ENCODE data around the gene LIX1.
"Not testable (repeated sequence)": the region's sequence is repeated elsewhere in the genome, so short reads cannot be mapped to it uniquely, and the experiment has no call there.

The LIX1 gene

DNA sequence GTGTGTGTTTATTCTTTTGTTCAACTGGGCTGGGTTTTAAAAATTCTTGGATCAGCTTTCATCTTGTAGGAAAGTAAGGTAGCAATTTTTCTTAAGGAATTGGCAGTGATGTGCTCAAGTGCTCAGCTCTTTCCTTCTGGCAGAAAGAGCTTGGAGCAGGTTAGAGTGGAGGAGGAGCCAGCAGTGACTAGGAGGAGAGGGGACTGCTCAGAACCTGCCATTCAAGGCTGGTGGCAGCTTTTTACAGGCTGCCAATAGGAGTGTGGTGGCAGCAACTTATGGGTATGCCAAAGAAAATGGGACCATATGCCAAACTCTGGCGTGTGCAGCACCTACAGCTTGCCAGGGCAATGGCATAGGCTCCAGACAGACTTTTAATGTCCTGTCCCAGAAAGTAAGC, 2.2 kb downstream of the LIX1 start:
- DNase-seq = not testable (repeated sequence)

DNA sequence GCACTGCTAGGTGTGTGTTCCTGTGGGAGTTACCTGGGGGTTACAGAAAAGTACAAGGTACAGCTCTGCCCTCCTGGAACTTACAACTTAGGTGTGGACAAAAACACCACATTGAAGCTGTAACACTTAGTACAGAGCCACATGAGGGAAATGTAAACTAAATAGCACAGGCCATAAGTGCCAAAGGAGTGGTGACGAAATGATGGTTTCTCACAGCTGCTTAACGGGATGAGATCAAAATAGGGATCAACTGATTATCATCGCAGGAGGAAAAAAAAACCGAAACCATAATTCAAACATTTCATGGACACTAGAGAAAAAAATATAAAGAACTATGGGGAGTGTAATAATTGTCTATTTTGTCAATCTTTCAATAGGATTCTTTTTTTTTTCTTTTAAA, 5.9 kb downstream of the LIX1 start:
- no peak for DNase-seq

DNA sequence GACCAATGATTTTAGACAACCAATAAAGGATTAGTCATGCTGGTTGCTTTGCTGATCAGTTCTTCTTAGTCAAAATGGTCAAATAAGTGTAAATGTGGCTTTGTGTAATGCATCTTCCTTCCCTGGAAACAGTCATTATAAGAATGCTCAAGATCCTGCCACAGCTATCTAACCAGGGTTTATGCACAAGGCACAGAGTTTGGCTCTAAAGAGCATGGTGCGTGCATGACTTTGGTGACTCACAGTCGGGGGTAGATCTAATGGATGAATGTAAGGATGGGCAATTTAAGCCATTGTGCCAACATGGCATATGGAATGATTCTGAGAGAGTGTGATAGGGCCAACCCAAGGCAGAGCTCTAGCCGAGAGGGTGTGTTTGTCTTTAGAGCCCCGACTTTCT, 6.5 kb downstream of the LIX1 start:
- no peak for DNase-seq

DNA sequence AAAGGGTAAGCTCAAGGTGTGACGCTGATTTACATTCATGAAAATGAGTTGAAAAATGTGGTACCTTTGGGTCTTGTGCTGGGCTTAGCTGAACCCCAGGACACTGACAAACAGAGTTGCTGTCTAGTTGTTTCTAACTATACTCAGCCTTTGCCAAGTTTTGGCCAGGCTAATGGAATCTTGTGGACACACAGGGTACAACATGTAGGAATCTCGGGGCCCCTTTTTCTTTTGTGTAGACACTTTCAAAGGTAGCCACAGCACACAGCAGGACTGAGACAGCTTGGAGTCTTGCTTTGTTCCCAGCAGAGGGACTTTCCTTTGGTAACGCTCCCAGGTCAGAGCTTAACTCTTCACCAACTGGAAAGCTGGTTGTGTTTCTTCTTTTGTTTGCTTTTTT, 7.8 kb downstream of the LIX1 start:
- DNase-seq = no peak

DNA sequence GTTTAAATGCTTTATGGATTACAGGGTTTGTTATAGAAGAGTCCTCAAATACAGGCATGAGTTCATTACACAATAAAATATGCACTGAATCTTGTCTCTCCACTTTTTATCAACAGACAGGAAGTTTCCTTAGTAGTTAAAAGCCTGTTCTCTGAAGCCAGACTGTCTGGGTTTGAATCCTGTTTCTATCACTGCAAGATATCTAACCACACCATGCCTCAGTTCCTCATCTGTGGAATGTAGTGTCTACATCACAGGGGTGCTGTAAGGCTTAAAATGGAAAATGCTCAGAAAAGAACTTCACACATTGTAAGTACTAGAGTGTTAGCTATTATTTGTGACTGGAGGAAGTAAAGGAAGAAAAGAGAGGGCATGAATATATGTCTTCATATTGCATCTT, 9.3 kb downstream of the LIX1 start:
- DNase-seq = peak; percentile 29

DNA sequence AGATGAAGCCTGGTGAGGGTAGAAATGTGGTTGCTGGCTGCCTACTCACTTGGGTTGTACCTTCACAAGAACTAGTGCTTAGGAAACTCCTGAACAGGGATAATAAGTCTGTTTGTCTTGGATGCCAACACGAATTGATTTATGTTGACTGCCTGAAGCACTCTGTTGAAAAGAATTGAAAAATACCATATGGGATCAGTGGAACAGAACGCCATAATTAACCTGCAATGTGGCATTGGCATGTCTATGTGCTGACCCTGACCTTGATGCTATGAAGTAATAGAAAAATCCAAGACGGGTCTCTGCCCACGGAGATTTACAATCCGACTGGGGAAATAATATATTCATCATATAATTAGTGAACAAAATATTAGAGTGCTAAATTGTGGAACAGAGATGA, 10.5 kb downstream of the LIX1 start:
- no peak for DNase-seq

DNA sequence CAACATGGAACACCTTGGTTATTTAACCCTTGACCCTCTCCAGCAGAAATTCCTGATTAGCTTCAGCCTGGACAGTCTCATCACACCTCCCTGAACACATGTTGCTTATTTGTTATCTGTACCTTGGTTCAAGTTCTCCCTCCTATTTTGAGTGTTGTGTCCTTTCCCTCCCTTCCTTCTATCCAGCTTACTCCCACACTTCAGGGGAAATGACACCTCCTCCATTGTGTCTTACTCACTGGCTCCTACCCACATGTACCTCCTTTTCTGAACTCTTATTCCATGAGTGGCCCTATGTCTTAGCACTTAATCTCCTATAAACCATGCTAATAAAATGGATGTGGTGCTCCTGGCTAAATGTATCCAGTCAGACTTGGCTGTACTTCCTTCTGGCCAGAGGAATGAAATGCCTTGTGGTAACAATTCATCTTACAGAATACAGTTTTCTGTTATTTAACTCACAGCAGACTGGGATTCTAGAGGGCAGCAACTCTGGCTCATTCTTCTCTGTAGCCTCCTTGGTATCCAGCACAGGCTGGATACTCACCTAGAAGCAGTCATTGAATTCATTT, 11.2 kb downstream of the LIX1 start:
- no peak for DNase-seq

DNA sequence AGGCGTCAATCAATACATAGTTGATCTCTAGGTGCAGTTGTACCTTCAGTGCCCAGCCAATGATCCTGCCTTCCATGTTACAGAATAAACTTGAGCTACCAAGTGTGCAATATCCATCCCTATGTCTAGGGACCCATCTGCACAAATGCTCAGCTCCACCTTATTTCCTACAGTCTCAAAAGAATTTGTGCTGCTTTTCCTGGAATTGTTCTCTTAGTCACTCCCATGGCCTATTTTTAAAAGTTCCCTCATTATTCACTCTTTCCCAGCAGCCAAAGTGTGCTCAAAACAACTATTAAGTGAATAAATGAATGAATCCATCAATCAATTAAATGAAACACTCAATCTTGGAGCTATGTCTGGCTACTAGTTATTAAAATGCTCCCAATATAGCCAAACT, 14.7 kb downstream of the LIX1 start:
- no peak for DNase-seq

DNA sequence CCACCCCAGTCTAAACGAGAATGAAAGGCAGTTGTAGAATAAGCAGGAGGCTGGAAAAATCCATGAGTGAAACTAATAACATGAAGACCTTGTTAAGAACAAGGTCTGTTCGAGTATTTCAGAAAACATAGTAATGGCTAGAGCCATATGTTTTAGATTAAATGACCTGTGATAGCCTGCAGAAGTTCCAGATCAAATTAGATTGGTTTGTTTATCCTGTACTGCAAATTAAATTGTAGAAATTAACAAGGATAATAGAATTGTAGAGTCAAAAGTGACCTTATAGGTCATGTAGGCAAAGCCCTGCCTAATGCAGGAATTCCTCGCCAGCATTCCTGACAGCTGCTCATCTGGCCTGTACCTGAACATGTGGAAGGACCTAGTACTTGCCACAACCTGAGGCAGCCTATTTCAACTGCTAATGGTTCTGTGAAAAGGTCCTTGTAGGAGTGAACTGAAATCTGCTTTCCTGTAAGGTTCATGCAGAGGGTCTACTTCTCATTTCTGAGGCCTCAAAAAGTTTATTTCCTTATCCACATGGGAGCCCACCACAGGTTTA, 17.2 kb downstream of the LIX1 start:
- no peak for DNase-seq

DNA sequence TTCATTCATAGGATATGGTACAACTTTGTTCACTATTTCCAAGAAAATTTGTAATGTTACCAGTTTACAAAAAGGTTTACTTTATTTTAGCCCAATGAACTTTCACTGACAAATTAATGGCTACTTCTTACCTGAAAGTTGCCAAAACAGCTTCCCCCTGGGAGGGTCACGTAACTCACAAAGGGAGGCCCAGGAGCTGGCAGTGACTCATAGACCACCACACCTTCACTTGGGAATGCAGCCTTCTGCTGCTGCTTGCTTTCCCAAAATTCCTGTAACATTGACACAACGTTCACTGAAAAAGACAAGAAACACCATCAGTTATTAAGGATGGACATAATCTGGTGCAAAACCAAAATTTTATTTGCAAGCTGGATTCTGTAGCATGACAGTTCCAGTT, 18.1 kb downstream of the LIX1 start:
- DNase-seq = no peak

DNA sequence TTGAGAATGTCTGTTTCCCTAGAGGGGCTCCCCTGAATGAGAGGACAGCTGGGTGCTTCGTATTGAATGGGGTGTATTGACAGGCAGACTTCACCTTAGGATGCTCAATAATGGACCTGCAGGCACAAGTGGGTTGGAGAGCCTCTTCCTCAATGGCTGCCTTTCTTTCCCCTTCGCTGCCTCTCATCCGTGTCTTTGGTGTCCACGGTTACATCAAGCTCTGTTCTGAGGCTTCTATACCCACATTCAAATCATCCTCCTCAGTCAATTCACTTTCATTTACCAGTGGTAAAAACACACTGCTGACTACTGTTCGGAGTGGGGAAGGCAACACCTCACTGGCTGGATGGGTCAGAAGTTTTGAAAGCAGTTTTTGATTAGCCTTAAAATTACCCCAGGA, 20.6 kb downstream of the LIX1 start:
- DNase-seq = no peak

DNA sequence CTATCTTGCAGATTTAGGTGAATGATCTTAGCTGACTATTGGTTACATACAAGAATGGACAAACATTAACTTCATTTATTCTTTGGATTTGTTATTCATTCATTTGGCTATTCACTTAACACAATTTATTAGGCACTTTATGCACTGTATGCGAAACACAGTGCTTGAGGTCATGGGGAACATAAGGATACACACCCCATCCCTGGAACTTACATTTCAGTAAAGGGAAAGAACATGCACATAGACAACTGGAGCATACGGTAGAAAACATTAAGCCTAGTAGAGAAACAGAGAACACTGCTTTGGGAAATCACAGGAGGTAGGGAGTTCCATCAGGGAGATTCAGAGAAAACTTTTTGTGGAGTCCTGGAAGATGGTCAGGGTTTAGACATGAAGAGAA, 22.2 kb downstream of the LIX1 start:
- DNase-seq = no peak

DNA sequence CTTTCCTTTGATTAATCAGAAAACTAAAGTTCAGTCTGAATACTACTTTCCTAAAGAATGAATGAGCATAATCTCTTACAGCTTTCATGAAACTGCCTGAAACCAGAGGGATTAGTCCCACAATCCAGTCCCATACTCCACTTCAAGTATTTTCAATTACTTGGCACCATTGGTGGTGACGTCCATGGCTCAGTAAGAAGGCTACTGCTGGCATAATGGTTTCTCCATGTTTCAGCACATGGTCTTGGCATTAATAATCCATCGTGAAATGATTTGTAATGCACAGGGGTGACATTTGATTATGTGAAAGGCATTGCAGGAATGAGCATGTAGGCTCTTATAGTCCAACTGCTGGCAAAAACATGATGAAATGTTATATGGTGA, 23.4 kb downstream of the LIX1 start:
- DNase-seq = no peak

DNA sequence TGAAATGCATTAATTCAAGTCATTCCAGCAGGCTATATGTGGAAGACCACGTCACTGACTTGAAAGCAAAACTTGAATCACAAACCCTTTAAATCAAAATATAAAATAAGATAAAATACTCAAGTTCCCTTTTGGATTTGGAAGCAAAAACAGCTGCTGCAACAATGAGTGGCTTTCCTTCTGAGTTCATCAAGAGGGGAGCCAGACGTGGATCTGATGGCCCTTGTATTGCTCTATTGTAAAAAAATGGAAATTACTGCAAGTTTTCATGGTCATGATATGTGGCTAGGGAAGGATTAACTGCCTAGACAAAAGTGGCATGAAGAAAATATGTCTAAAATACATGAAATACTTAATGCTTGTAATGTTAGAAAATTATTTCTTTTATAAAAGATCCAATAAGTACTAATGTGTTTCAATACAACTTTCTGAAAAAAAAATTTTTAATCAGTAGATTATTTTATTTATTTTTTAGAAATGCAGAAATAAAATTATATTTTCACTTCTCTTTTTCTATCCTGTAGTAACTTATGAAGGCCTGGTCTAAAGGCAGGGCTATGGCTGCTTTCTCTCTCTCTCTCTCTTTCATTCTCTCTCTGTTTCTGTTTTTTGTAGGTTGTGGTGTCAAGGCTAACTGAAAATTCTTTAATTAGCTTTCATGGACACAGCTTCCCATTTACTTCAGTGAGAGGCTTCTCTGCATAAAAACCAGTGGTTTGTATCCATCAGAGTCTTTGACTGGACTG, 24.0 kb downstream of the LIX1 start:
- DNase-seq = no peak

DNA sequence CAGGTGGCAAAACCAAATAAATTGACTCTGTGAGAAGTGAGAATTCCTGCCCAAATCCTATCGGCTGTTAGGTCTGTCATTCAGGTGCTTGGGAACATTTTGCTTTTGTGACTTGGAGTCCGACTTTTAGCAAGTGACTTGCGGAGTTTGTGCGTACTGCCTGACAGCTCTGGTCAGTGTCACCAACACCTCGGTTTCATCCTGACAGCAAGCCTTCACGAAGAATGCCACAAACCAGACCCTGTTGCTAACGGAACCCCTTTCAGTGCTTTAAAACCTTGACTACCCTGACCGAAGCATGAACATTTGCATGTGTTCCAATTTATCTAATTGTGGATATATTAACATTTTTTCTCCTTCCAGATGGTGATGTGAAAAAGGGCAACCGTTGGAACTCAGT, 26.5 kb downstream of the LIX1 start:
- no peak for DNase-seq

DNA sequence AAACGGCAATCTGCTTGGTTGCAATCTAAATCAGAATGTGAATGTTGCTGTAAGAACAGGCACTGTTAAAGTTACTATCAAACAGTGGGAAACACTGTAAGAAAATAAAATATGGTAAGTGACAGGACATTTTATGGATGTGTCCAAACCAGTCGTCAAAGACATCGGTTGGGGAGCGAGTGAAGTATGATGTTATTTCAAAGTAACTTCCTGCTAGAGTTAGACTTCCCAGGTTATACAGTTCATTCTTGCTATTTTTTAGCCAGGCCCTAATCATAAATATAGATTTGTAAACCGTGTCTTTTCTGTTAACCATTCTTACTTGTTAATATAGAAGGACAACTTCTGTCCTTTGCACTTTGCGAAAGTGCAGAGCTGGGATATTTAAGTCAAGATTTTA, 30.2 kb downstream of the LIX1 start:
- DNase-seq = no peak

DNA sequence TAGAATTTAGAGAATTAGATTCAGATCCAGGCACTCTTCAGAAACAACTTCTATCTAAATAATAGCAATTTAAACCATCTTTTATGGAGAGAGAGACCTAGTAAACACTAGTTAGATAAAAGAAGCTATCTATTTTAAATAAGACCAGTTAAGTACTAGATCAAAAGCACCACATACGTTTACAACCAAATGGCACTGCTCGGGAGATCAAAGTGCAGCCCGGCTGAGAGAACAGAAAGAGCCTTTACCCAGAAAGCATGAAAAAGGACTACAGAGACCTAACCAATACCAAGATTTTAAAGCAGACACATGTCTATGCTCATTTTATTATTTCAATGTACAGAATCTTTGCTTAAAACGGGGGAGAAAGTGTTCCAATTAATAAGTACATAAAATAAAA, 30.8 kb downstream of the LIX1 start:
- DNase-seq = no peak

DNA sequence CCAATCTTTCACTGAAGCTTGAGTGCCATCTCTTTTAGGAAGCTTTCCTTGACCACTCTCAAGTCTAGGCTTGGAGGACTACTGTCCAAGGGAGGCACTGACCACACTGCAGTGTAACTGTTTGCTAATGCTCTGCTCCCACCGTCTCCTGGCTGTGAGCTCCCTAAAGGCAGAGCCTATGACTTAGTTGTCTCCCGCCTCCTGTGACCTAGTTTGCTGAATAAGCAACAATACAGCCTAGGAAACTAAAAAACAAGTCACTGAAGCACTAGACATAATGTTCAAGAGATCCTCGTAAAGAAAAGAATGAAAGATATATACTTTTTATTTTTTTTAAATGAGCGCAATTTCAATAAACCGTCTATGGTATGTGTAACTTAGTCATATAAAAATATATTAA, 31.4 kb downstream of the LIX1 start:
- DNase-seq = no peak

DNA sequence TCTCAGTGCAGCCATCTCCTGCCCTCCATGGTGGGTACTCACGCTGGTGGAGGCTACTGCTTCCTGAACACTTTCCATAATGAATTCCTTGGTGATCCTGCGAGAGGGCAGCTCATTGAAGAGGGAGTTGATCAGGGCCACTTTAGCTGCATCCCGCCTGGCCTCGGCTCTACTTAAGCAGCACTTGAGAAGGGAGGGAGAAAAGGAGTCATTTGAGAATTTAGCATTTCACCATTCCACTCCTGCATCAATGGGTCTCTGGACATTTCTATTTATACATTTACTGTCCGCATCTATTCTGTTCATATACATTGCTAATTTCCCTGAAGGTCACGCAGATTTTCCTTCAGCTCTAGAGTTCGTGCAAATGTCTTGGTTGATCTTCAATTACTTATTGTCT, 35.1 kb downstream of the LIX1 start:
- DNase-seq = no peak

DNA sequence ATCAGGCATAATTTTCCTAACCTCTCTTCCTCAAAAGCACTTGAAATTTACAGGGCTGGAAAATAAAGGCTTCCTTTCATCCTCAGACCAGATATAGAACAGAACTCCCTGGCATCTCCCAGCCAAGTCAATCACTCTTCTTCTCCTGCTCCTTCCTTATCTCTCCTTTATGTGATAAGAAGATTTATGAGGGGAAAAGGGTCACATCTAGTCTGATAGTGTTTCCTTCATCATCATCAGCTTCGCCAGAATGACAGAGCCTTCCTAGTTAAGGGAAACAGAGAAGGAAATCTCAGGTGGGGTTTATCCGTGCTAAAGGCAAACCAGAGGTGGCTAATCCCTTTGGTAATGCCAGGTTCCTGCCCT, 36.2 kb downstream of the LIX1 start:
- no peak for DNase-seq

DNA sequence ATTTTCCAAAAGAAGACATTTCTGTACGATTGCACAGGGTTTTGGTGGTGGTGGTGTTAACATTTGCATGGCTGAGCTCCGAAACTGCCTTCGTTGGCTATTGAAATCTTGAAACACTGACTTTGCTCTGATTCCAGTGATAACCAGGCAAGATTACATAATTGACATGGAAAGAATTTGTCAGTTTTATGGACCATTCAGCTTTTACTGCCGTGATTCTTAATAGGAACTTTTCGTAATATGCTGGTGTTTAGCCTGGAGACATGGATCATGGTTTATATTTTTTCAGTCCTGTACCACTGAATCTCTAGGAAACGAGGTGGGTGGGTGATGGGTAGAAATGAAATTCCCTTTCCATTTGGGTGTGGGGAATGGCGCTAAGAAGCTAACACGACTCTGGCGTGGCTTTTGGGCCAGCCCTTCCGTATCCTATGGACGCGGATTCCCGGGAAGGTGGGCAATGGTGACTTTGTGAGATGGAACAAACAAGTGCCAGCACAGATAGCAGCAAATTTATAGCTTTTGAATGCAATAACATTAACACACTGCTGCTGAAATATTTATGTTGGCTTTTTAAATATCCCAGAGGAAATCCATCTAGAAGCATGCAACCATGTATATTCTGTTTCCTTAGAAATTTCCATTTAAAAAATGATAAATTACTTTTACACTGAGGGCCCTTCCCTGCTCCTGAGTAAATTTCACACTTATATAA, 36.8 kb downstream of the LIX1 start:
- no peak for DNase-seq

DNA sequence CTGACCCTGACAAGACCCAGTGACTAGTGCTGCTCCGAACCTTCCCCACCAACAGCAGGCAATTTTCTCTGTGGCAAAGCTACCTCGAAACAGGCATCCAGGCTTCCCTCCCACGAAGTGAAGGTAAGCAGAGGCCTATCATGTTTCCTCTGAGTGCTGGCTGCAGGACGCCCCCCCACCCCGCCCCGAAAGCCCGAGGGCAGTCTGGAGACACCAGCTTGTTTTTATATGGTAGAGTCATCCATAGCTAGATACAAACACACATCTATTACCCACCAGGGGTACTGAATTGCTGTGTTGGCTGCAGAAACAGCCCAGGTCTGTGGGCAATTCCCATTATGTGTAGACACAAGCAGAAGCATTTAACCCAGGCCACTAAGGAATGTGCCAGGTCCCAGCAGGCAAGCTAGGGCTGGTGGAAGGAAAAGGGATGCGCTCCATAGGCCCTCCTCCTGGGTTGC, 40.4 kb downstream of the LIX1 start:
- no peak for DNase-seq

DNA sequence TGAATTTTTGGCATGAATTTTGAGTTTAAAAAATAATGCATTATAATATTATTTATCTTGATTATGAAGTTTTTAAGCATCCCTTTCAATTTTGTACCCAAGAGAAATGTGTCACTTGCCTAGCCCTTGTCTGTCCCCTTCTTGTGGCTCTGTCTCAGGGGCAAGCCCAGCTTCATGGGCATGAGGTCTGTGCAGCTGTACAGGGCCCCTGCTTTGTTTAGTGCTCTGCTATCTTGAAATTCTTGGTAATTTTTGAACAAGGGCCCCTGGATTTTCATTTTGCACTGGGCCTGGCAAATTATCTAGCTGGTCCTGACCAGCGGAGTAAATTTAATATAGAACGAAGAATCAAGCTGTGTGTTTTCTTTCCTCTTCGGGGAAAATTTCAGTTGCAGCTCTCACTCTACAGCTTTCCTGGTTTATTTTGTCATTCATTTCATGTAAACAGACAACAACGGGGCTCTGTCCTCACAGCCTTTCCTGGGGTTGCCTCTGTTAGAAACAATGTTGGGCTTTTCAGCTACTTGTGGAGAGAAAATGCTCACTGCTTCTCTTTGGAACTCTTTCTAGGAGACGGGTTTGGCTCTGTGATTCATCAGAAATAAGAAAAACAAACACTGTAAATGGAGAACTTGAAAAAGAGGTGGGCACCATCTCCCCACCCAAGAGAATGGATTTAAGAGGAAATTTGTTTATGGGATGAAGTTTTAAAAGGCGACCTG, 41.1 kb downstream of the LIX1 start:
- no peak for DNase-seq

DNA sequence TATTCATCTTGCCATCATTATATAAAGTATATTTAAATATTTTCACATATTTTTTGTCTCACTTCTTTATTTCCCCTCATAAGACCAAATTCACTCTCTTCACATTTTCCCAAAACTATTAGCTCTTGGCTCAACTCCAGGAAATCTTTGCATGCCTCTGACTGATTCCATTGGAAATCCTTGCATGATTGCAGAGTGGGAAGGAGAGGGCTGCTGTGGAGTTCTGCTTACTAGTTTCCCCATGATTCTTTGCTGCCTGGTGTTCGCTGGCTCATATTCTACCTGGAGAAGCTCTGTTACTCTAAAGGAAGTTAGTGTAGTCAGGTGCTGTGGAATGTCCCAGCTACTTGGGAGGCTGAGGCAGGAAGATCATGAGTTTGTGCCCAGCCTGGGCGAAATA, 41.9 kb downstream of the LIX1 start:
- DNase-seq = no peak
